ENCODE measurements around the gene TRIM52. TPM values are rescaled to one million over a fixed set of nuclear protein-coding genes. Genes with fewer than 3 reads are reported as not detected.
A peak's percentile ranks its signal among the peaks of the same experiment; 100 is the strongest.
"Not testable (repeated sequence)": the region's sequence is repeated elsewhere in the genome, so short reads cannot be mapped to it uniquely, and the experiment has no call there.

TRIM52 gene
- total RNA-seq, 1 experiment from 2014 or later = 5.7 TPM

DNA sequence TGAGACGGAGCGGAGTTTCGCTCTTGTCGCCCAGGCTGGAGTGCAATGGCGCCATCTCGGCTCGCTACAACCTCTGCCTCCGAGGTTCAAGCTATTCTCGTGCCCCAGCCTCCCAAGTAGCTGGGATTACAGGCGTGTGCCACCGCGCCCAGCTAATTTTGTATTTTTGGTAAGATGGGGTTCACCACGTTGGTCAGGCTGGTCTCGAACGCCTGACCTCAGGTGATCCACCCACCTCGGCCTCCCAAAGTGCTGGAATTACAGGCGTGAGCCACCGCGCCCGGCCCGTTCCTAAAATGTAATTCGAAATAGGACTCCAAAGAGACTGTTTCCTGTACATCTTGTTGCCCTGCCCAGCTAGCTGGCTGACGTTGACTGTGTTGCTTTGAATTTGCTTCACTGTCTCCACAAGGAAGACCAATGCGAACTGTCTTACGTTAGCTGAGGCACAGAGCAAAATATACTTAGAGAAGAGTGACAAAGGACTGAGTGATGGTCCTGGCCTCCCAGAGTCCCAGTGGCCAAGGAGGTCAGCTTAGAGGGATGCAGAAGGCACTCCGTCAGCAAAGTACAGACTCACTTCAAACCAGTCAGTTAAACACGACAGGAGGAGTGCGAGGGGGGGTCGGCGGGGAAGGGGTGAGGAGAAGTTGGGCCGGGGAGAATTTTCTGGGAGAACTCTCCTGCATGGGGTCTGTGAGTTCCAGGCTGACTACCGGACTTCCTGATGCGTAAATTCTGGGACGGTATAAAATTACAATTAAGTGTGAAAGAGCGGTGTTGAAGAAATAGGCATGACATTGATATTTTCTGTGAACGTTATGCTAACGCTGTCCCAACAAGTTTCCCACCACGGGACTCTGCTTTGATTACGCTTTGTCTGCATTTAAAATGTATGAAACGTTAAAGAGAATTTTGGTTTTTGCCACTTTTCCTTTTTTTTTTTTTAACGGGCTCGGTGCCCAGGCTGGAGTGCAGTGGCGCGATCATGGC is 44.6 kb downstream of the TRIM52 start:
- no peak for DNase-seq (ENCODE audit: low read depth)

DNA sequence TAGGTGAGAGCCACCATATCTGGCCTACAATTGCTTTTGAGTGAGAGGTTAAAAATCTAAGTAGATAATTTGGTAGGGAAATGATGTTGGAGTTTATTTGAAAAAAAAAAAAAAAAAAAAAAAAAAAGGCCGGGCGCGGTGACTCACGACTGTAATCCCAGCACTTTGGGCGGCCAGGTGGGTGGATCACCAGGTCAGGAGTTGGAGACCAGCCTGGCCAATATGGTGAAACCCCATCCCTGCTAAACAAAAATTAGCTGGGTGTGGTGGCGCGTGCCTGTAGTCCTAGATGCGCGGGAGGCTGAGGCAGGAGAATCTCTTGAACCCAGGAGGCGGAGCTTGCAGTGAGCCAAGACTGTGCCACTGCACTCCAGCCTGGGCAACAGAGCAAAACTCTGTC is 46.7 kb downstream of the TRIM52 start:
- DNase-seq (ENCODE audit: low read depth) = not testable (repeated sequence)

GRCh38 chr5:181212934-181213333 is 48.0 kb downstream of the TRIM52 start:
- no peak for DNase-seq (ENCODE audit: low read depth)

- no peak for DNase-seq (ENCODE audit: low read depth)
Measured at GRCh38 chr5:181212080-181212479, 48.9 kb downstream of the TRIM52 start.

GRCh38 chr5:181211208-181211607 is 49.7 kb downstream of the TRIM52 start:
- no peak for DNase-seq (ENCODE audit: low read depth)

- DNase-seq (ENCODE audit: low read depth) = not testable (repeated sequence)
Measured at GRCh38 chr5:181210698-181211097, 50.2 kb downstream of the TRIM52 start.

- not testable (repeated sequence) for DNase-seq (ENCODE audit: low read depth)
Measured at GRCh38 chr5:181210148-181210547, 50.8 kb downstream of the TRIM52 start.

DNA sequence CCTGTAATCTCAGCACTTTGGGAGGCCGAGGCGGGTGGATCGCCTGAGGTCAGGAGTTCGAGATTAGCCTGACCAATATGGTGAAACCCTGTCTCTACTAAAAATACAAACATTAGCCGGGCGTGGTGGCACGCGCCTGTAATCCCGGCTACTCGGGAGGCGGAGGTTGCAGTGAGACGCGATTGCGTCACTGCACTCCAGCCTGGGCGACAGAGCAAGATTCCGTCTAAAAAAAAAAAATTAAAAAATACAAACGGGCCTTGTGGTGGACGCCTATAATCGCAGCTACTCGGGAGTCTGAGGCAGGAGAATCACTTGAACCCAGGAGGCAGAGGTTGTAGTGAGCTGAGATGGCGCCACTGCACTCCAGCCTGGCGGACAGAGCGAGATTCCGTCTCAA is 51.9 kb downstream of the TRIM52 start:
- DNase-seq (ENCODE audit: low read depth) = not testable (repeated sequence)

- no peak for DNase-seq (ENCODE audit: low read depth)
Measured at GRCh38 chr5:181207960-181208253, 53.0 kb downstream of the TRIM52 start.

DNA sequence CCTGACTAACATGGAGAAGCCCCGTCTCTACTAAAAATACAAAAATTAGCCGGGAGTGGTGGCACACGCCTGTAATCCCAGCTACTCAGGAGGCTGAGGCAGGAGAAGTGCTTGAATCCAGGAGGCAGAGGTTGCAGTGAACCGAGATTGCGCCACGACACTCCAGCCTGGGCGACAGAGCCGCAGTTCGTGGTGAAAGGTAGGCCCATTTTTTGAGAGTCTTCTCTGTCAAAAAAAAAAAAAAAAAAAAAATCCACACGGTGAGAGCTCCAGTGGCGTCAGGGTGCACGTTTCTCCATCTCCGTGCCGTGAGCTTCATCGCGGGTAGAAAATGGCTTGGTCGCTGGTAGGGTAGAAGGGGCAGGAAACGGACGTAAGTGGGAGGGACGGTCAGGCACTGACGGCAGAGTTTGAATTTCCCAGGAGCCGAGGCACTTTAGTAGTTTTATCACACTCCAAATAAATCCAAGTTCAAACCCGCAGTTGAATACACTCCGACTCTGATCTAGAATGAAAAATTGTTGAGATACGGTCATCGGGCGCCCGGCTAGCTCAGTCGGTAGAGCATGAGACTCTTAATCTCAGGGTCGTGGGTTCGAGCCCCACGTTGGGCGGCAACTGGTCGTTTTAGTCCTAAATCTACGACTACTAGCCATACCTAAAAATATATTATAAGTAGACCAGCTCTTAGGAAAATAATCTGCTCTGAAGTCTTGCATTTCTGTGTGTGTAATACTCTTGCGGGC is 53.6 kb downstream of the TRIM52 start:
- peak; percentile 92 for DNase-seq (ENCODE audit: low read depth)

- DNase-seq (ENCODE audit: low read depth) = no peak
Measured at GRCh38 chr5:181205761-181206649, 54.9 kb downstream of the TRIM52 start.

Other genes with a start within 250 kb of the TRIM52 start
- not detected in 2 replicates for gene BTNL9, start 220.9 kb downstream of the TRIM52 start, total RNA-seq (2014; rRNA removed; shearing (Covaris generic))
- not detected in 2 replicates for gene OR2V1, start 130.0 kb downstream of the TRIM52 start, total RNA-seq (2014; rRNA removed; shearing (Covaris generic))
- gene OR2V2, start 113.6 kb downstream of the TRIM52 start, total RNA-seq (2014; rRNA removed; shearing (Covaris generic)) = not detected in 2 replicates
- 1.6 and 3.2 TPM in 2 replicates for gene TRIM7, start 55.9 kb downstream of the TRIM52 start, total RNA-seq (2014; rRNA removed; shearing (Covaris generic))
- 6.5 and 9.0 TPM in 2 replicates for gene TRIM41, start 37.9 kb downstream of the TRIM52 start, total RNA-seq (2014; rRNA removed; shearing (Covaris generic))
- gene RACK1, start 17.2 kb downstream of the TRIM52 start, total RNA-seq (2014; rRNA removed; shearing (Covaris generic)) = 1,818 and 1,864 TPM in 2 replicates
- not detected in 2 replicates for gene OR4F3, start 106.1 kb upstream of the TRIM52 start, total RNA-seq (2014; rRNA removed; shearing (Covaris generic))